Psoas muscle (tissue), 8 donors: ENCODE data around the gene NKX2-3. TPM values are rescaled to one million over a fixed set of nuclear protein-coding genes. Genes with fewer than 3 reads are reported as not detected.

Experiments
- ATAC-seq, 4 donors: fragments of 200-7000 bp; cut with Tn5 transposase; one replicate each; pipeline ENCODE4 v1.9.1; 2020; ENCODE audit warnings: moderate library complexity in 3 of 4, mild to moderate bottlenecking in 2 of 4
- DNase-seq, 2 donors: peaks; one replicate each; pipeline ENCODE4 v3.0.0-alpha.2; 2020
- H3K27ac ChIP-seq: fragments of 200-600 bp; one replicate; pipeline ENCODE4 v1.8.0; 2022
- H3K27me3 ChIP-seq, 3 donors: fragments of 200-600 bp in 1 of 3; one replicate each; pipeline versions ENCODE4 v1.6.1 to v1.8.0; 2013 to 2022; ENCODE audit warnings: low read length in 2 of 3, mild to moderate bottlenecking in 2 of 3, moderate library complexity in 1 of 3; ENCODE audit not compliant: insufficient read depth in 3 of 3
- H3K36me3 ChIP-seq, 2 donors: fragments of 200-600 bp in 1 of 2; one replicate each; pipeline versions ENCODE4 v1.6.1 to v1.8.0; 2013 to 2022; ENCODE audit warnings: low read depth in 1 of 2, mild to moderate bottlenecking in 1 of 2, moderate library complexity in 1 of 2; ENCODE audit not compliant: insufficient read depth in 1 of 2
- H3K4me1 ChIP-seq: fragments of 200-600 bp; one replicate; pipeline ENCODE4 v1.8.0; 2022
- H3K4me3 ChIP-seq: fragments of 200-600 bp; one replicate; pipeline ENCODE4 v1.8.0; 2022; ENCODE audit warnings: mild to moderate bottlenecking
- H3K9me3 ChIP-seq: fragments of 200-600 bp; one replicate; pipeline ENCODE4 v1.8.0; 2022
- WGBS, 3 donors: extraction: QIAGEN DNeasy Blood & Tissue Kit; methylation state at CpG; one replicate each; pipeline versions ENCODE4 v1.1.6 to v1.1.7; 2013; 5-methylcytosine and 5-hydroxymethylcytosine counted together
- intact Hi-C, 2 donors: fragments of 100-400 bp; cut with DNase I; formaldehyde crosslinking; loops; one replicate each; pipeline versions ENCODE4 v1.11.0 to v1.14.2; 2022
- polyA plus RNA-seq, 3 donors: library from polyadenylated mRNA; stranded (reverse); fragments of 200-250 nt; gene quantifications; one replicate each; pipeline ENCODE4 v1.2.3, GENCODE V29; 2013
- total RNA-seq, 4 donors: library from RNA; stranded (reverse); fragmentation: NEBNext Ultra II Directional in 2 of 4; extraction: Animal tissue kit (Norgen Biotek cat#: 25700) in 2 of 4; gene quantifications; one replicate each; pipeline versions ENCODE4 v1.2.1 to v1.2.4, GENCODE V29; 2021 to 2023
- TF ChIP-seq, protein P1 (sequence below): fragments of 200-600 bp; IDR thresholded peaks from one replicate; pipeline ENCODE4 v1.8.0; 2022; ENCODE audit warnings: antibody characterized with exemption
- donor health status: healthy with polysubstance abuse.
- donor health status: DM: no; HTN: no; CAD: no; lungs with moderate emphysema.
- donor health status: Bipolar disorder and iron deficiency.
- donor health status: healthy.
- donor health status: DM: yes; HTN: yes; CAD: no.
- donor health status: DM: no; HTN: no; CAD: no.
- donor health status: DM: no; HTN: no; CAD: no.
- donor health status: DM: yes; HTN: yes; CAD: no.

The NKX2-3 gene
- total and polyA plus RNA-seq, 7 donors = not detected

DNA sequence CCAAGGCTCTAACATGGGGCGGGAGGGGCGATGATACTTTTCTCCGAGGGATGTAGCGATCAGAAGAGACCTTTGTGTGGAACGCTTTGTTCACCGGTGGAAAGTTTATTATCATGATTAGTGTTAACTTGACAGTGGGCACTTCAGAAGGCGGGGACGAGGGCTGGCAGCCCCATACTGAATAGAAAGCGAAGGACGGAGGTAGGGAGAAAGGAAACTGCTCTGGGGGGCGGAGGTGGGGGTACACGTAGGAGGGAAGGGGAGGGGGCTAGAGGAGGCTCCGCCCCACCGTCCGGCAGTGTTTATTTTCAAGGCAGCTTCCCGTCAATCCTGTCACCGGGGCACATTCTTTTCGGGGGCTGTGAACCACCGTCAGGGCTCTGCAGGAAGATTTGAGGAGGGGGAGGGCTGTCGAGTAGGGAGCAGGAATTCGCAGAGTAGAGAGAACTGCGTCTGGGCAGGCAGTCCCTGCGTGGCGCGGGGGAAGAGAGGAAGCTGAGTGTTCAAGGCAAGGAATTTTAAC, 9.4 kb upstream of the NKX2-3 start:
- WGBS, 3 donors = 1 to 3% (median 3%) methylated on average over 24 to 25 of the region's 25 CpGs
- peaks cover 4 to 93% (median 65%) of the 10 kb centered on the region in 3 donors for H3K27me3 ChIP-seq
- no peak overlapping the region for H3K27ac ChIP-seq
- TF ChIP-seq, protein P1, sequence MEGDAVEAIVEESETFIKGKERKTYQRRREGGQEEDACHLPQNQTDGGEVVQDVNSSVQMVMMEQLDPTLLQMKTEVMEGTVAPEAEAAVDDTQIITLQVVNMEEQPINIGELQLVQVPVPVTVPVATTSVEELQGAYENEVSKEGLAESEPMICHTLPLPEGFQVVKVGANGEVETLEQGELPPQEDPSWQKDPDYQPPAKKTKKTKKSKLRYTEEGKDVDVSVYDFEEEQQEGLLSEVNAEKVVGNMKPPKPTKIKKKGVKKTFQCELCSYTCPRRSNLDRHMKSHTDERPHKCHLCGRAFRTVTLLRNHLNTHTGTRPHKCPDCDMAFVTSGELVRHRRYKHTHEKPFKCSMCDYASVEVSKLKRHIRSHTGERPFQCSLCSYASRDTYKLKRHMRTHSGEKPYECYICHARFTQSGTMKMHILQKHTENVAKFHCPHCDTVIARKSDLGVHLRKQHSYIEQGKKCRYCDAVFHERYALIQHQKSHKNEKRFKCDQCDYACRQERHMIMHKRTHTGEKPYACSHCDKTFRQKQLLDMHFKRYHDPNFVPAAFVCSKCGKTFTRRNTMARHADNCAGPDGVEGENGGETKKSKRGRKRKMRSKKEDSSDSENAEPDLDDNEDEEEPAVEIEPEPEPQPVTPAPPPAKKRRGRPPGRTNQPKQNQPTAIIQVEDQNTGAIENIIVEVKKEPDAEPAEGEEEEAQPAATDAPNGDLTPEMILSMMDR = no peak
- intact Hi-C loops = no loop called here
- DNase-seq = no peak
- no peaks in the 10 kb centered on the region for H3K36me3 ChIP-seq
- no peaks in the 10 kb centered on the region for H3K9me3 ChIP-seq
- H3K4me3 ChIP-seq = no peak overlapping the region
- ATAC-seq = no peak
- peaks cover 10% of the 10 kb centered on the region for H3K4me1 ChIP-seq

GRCh38 chr10:99524050-99524666, 8.6 kb upstream of the NKX2-3 start:
- Histone ChIP-seq H3K9me3 (no peaks in the 10 kb centered on the region), H3K4me1 (peaks cover 10% of the 10 kb centered on the region), H3K4me3 (no peak overlapping the region), H3K27me3 (peaks cover 0 to 99% (median 67%) of the 10 kb centered on the region in 3 donors), H3K27ac (no peak overlapping the region), H3K36me3 (no peaks in the 10 kb centered on the region)
- TF ChIP-seq, protein P1 = no peak
- intact Hi-C loops = no loop called here
- no peak for DNase-seq
- no peak for ATAC-seq
- 18 to 24% (median 19%) methylated on average over 10 of the region's 10 CpGs for WGBS, 3 donors

- TF ChIP-seq, protein P1 = no peak
- Histone ChIP-seq H3K9me3 (no peaks in the 10 kb centered on the region), H3K27me3 (peaks cover 0 to 99% (median 66%) of the 10 kb centered on the region in 3 donors), H3K4me3 (no peak overlapping the region), H3K4me1 (peaks cover 10% of the 10 kb centered on the region), H3K36me3 (no peaks in the 10 kb centered on the region), H3K27ac (no peak overlapping the region)
- intact Hi-C loops = no loop called here
- WGBS, 3 donors = 26 to 43% (median 34%) methylated on average over 10 of the region's 10 CpGs
- ATAC-seq (no peak), DNase-seq (no peak)
Measured at GRCh38 chr10:99524736-99525380, 7.9 kb upstream of the NKX2-3 start.

DNA sequence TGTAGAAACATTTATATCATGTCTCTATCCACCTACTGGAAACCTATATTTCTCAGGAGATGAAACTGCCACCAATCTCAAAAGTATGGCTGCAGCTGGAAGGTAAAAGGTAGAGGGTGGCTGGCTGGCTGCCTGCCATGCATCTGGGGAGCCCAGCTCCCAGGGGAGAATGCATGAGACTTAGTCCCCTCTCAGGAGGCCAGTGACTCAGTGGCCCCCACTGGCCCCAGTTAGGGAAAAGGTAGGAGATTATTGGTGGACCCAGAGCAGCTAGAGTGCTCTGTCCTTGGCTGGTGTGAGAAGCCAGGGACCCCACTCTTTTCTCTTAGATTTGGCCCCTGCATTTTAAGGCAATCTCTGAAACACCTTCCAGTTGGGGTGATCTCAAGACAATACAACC, 6.8 kb upstream of the NKX2-3 start:
- Histone ChIP-seq H3K4me1 (peaks cover 5% of the 10 kb centered on the region), H3K27ac (no peak overlapping the region), H3K9me3 (no peaks in the 10 kb centered on the region), H3K27me3 (peaks cover 0 to 99% (median 69%) of the 10 kb centered on the region in 3 donors), H3K4me3 (no peak overlapping the region), H3K36me3 (no peaks in the 10 kb centered on the region)
- intact Hi-C loops = no loop called here
- ATAC-seq (no peak), DNase-seq (no peak)
- TF ChIP-seq, protein P1 = no peak
